H54 (cell line): ENCODE data around the gene ZBTB16.

ENCODE experiments used
- DNase-seq: peaks from one replicate; pipeline ENCODE4 v3.0.0; 2011; ENCODE audit warnings: low spot score, mixed read lengths; ENCODE audit not compliant: insufficient read length
- FAIRE-seq: peaks from 3 replicates; lab custom pipeline; 2011; peaks lifted over from hg19 to GRCh38; lab: Jason Lieb, UNC
- POLR2A ChIP-seq: IDR thresholded peaks from 2 replicates; pipeline ENCODE4 v1.6.1; 2011; ENCODE audit warnings: low read depth, mild to moderate bottlenecking, low read length

Gene ZBTB16

GRCh38 chr11:114291842-114292680 lies 232.6 kb downstream of the ZBTB16 start:
- FAIRE-seq, result peak; percentile 91
- TF ChIP-seq POLR2A, result no peak
- DNase-seq, result no peak

- no peak for DNase-seq
- no peak for TF ChIP-seq POLR2A
- FAIRE-seq, result no peak
Measured at GRCh38 chr11:114293201-114293711, 233.7 kb downstream of the ZBTB16 start.

DNA sequence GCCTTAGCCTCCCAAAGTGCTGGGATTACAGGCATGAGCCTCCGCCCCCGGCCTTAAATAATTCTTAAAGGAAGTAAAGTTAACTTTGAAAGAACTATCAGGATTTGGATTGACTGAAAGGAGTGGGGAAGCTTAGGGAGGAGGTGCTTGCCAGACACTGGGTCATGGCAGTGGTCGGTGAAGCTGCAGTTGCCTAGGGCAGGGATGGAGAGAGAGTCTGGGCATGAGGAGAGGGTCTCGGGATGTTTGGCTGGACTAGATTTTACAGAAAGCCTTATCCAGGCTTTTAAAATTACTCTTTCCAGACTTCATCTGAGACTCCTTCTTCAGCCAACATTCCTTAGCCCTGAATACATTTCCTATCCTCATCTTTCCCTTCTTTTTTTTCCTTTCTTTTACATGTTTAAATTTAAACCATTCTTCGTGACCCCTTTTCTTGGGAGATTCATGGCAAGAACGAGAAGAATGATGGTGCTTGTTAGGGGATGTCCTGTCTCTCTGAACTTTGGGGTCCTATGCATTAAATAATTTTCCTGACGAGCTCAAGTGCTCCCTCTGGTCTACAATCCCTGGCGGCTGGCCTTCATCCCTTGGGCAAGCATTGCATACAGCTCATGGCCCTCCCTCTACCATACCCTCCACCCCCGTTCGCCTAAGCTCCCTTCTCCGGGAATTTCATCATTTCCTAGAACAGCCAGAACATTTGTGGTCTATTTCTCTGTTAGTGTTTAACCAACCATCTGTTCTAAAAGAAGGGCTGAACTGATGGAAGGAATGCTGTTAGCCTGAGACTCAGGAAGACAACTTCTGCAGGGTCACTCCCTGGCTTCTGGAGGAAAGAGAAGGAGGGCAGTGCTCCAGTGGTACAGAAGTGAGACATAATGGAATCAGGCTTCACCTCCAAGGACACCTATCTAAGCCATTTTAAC lies 236.4 kb downstream of the ZBTB16 start, which contains the start of gene NNMT:
TSS of gene NNMT (plus strand) at position 724 of the 929 bp plus-strand sequence. CDS start at position 882, 158 bp downstream.
- TF ChIP-seq POLR2A, result peak; percentile 13; the same call in 1 of the 2 replicates
- DNase-seq (no peak), FAIRE-seq (peak; percentile 82)

DNA sequence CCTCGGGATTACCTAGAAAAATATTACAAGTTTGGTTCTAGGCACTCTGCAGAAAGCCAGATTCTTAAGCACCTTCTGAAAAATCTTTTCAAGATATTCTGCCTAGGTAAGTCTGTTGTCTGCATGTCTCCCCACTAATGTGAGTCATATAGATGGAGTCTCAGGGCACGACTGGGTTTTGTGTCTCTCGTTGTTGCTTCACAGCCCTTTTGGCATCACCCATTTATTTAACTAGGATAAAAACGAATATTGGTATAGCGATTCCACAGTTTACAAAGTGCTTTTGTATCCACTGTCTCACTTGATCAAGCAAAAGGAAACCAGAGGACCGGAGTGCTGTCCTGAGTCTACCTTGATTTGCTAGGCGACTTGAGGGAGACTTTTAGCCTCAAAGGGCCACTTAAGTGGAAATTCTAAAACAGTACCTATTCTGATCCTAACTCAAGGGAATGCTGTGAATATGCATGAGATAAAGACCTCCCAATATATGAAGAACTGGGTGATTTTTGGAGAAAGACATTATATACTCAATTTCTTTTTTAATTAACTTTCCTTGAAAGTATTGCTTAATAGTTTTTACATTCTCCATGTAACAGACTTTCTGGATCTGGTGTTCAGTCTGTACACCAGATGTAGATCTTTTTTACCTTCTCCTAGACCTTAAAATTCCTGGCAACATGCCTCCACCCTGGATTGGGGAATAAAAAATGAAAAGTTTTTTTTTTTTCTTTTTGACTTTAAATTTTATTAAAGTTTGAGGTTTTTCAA lies 237.3 kb downstream of the ZBTB16 start:
- no peak for DNase-seq
- TF ChIP-seq POLR2A, result no peak

GRCh38 chr11:114297806-114298709 lies 238.5 kb downstream of the ZBTB16 start:
- FAIRE-seq, result no peak
- no peak for TF ChIP-seq POLR2A
- no peak for DNase-seq

More for the DNA sequence above, 237.3 kb downstream of the ZBTB16 start:
- FAIRE-seq, result no peak

DNA sequence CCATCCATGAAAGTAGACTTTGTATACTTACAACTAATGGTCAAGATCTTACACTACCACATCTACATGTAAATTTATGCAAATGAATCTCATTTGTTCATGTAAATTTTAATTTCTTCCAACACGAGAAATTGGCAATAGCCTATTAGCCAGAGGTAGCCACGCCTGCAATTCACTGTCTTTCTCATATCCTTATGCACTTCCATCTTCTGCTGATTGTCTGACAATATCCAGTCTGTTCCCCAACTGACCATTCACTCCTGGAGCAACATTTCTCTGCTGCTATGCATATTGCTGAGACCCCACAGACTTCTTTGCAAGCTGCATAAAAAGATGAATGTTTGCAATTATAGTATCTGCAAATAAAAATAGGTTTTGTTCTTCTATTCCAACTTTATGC lies 239.2 kb downstream of the ZBTB16 start:
- TF ChIP-seq POLR2A, result no peak
- peak; percentile 11 for FAIRE-seq
- DNase-seq, result no peak
